ENCODE results near the gene MCF2L2.

- no peak for TF ChIP-seq CTCF (conservative IDR thresholded peaks at IDR 0.05)
- no peak for TF ChIP-seq EZH2 (IDR thresholded peaks at IDR 0.05; ENCODE audit: low read depth)
Measured at GRCh38 chr3:183131735-183132134, 296.7 kb downstream of the MCF2L2 start.
